HepG2 (cell line): Measurements from ENCODE around the gene PARP2. TPM values are rescaled to one million over a fixed set of nuclear protein-coding genes. Genes with fewer than 3 reads are reported as not detected.
"Not testable (repeated sequence)": the region's sequence is repeated elsewhere in the genome, so short reads cannot be mapped to it uniquely, and the experiment has no call there.

ENCODE experiments used
- ATAC-seq: fragments of 200-7000 bp; cut with Tn5 transposase; 3 replicates; pipeline ENCODE4 v1.9.1; 2020; ENCODE audit warnings: mild to moderate bottlenecking, moderate library complexity
- BruUV-seq: library from RNA; stranded (reverse); fragments of 400-500 nt; replicated peaks from 2 replicates; lab custom pipeline; 2021; lab: Mats Ljungman, UMichigan
- CTCF ChIA-PET: fragments of 300-600 bp; formaldehyde crosslinking; extraction: SDS; loops from one replicate; lab custom pipeline; 2021; ENCODE audit warnings: low total read pairs, inconsistent platforms, low intra/inter-chr PET ratio; lab: Yijun Ruan, JAX
- POLR2A ChIA-PET: fragments of 350-600 bp; sonication (Branson Sonifier 250); formaldehyde crosslinking; loops from one replicate; lab custom pipeline; 2020; ENCODE audit warnings: antibody characterized with exemption, inconsistent platforms; lab: Yijun Ruan, JAX
- DNase-seq: peaks from one replicate; pipeline ENCODE4 v3.0.0-alpha.2; 2015; ENCODE audit warnings: low spot score
- FAIRE-seq: peaks from 3 replicates; lab custom pipeline; 2011; peaks lifted over from hg19 to GRCh38; lab: Jason Lieb, UNC
- H2AFZ ChIP-seq: one replicate; pipeline ENCODE4 v1.6.1; 2011; ENCODE audit warnings: low read length, inconsistent platforms
- H3K27ac ChIP-seq: fragments of 300-600 bp; 3 replicates; pipeline ENCODE4 v1.8.0; 2011; ENCODE audit warnings: mixed run types, mild to moderate bottlenecking, mixed read lengths, low read length, inconsistent platforms; ENCODE audit not compliant: insufficient read depth; ENCODE audit errors: extremely low read length
- H3K27me3 ChIP-seq, 2 experiments: fragments of 200-600 bp in 1 of 2; 2 replicates in 1 of 2; 3 replicates in 1 of 2; pipeline versions ENCODE4 v1.6.0 to v1.8.0; 2011; ENCODE audit warnings: low read length in 2 of 2, mild to moderate bottlenecking in 2 of 2, moderate library complexity in 2 of 2, inconsistent platforms in 1 of 2; ENCODE audit not compliant: insufficient read depth in 2 of 2, control insufficient read depth in 1 of 2
- H3K36me3 ChIP-seq, 2 experiments: fragments of 200-600 bp in 1 of 2; replicated peaks in 1 of 2; 2 replicates in 1 of 2; 3 replicates in 1 of 2; pipeline versions ENCODE4 v1.5.1 to v1.8.0; 2011; ENCODE audit warnings: low read length in 2 of 2, inconsistent platforms in 1 of 2; ENCODE audit not compliant: insufficient read depth in 2 of 2, control insufficient read depth in 1 of 2
- H3K4me1 ChIP-seq: 2 replicates; pipeline ENCODE4 v1.5.1; 2012; ENCODE audit warnings: low read length, inconsistent platforms; ENCODE audit not compliant: insufficient read depth
- H3K4me2 ChIP-seq: 2 replicates; pipeline ENCODE4 v1.6.0; 2011; ENCODE audit warnings: low read depth, low read length, inconsistent platforms
- H3K4me3 ChIP-seq, 3 experiments: fragments of 200-600 bp in 1 of 3; sonication (generic), shearing (Covaris generic) in 1 of 3; replicated peaks in 1 of 3; 2 replicates each; pipeline ENCODE4 v1.5.1; 2011 to 2016; ENCODE audit warnings: low read length in 3 of 3, inconsistent platforms in 2 of 3, low read depth in 2 of 3, mild to moderate bottlenecking in 2 of 3, control low read depth in 1 of 3, mixed read lengths in 1 of 3; ENCODE audit not compliant: insufficient read depth in 1 of 3
- H3K79me2 ChIP-seq: one replicate; pipeline ENCODE4 v1.6.1; 2011; ENCODE audit warnings: low read length, inconsistent platforms; ENCODE audit not compliant: insufficient read depth
- H3K9ac ChIP-seq: 2 replicates; pipeline ENCODE4 v1.6.0; 2011; ENCODE audit warnings: mild to moderate bottlenecking, low read depth, low read length, inconsistent platforms; ENCODE audit not compliant: insufficient read depth
- H3K9me3 ChIP-seq: 2 replicates; pipeline ENCODE4 v1.5.1; 2012; ENCODE audit warnings: mild to moderate bottlenecking, low read length
- H4K20me1 ChIP-seq: 2 replicates; pipeline ENCODE4 v1.6.0; 2011; ENCODE audit warnings: inconsistent platforms, mild to moderate bottlenecking, low read length, moderate library complexity; ENCODE audit not compliant: insufficient read depth
- ZBTB3 ChIP-seq: sonication (generic); formaldehyde crosslinking; IDR thresholded peaks from 2 replicates; pipeline ENCODE4 v1.4.0; 2020; ENCODE audit warnings: low read depth, mild to moderate bottlenecking, moderate library complexity, missing genetic modification reagents, borderline replicate concordance
- ZNF225 ChIP-seq: sonication (generic); formaldehyde crosslinking; IDR thresholded peaks from 2 replicates; pipeline ENCODE4 v1.4.0; 2020; ENCODE audit warnings: mild to moderate bottlenecking, missing genetic modification reagents
- WGBS: methylation state at CpG from one replicate; pipeline ENCODE4 v1.1.6; 2017; ENCODE audit warnings: low lambda C conversion rate; 5-methylcytosine and 5-hydroxymethylcytosine counted together
- in situ Hi-C: cut with HindIII; loops from 2 replicates; pipeline ENCODE4 v1.10.0; 2017; ENCODE audit warnings: low pct_unique_long_range_greater_than_20kb; ENCODE audit not compliant: extremely low pct_ligation_motif_present
- intact Hi-C: fragments of 100-400 bp; cut with micrococcal nuclease; formaldehyde crosslinking; loops from one replicate; pipeline ENCODE4 v1.10.0; 2022; ENCODE audit not compliant: unreplicated experiment
- polyA plus RNA-seq, 8 experiments: library from polyadenylated mRNA; depleted of rRNA in 3 of 8; stranded (reverse) in 7 of 8; unstranded in 1 of 8; fragments of >200 nt; fragmentation: Illumina TruSeq in 4 of 8; extraction: Trizol in 4 of 8; gene quantifications; 2 replicates each; pipeline versions ENCODE4 v1.2.1 to v1.2.3, GENCODE V29; 2011 to 2016; ENCODE audit warnings: low read depth in 4 of 8, missing spikeins in 1 of 8, mixed read lengths in 1 of 8; ENCODE audit not compliant: insufficient read depth in 1 of 8
- total RNA-seq, 5 experiments: library from RNA; depleted of rRNA; stranded (reverse); fragments of >200 nt; fragmentation: Illumina TruSeq; extraction: Trizol; gene quantifications; 2 replicates each; pipeline ENCODE4 v1.2.3, GENCODE V29; 2016; ENCODE audit warnings: low read depth in 1 of 5
- TF ChIP-seq, protein P1 (sequence below): sonication (generic); formaldehyde crosslinking; IDR thresholded peaks from 2 replicates; pipeline ENCODE4 v1.9.0; 2021; ENCODE audit warnings: mild to moderate bottlenecking, missing genetic modification reagents

The PARP2 gene
- total and polyA plus RNA-seq, 2 of the 13 experiments (the other 11 are each of a cell fraction or from before 2014, with no cell fraction given) = 37.3 to 38.4 TPM

DNA sequence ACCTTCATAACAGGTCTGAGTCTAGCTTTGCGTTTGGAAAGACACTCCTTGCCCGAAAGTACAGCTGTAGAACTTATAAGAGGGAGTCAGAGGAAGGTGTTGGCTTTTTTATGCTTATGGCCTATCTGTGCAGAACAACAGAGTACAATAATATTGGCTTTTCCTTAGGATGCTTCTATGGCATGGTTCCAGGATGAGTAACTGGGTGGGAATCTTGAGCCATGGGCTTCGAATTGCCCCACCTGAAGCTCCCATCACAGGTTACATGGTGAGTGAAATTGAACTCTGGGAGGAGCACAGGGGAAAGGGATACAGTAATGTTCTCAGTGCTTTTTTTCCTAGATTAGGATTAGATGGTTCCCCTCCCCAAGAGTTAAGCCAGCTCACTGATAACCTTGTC lies 13.0 kb downstream of the PARP2 start (continued):
- TF ChIP-seq, protein P1, sequence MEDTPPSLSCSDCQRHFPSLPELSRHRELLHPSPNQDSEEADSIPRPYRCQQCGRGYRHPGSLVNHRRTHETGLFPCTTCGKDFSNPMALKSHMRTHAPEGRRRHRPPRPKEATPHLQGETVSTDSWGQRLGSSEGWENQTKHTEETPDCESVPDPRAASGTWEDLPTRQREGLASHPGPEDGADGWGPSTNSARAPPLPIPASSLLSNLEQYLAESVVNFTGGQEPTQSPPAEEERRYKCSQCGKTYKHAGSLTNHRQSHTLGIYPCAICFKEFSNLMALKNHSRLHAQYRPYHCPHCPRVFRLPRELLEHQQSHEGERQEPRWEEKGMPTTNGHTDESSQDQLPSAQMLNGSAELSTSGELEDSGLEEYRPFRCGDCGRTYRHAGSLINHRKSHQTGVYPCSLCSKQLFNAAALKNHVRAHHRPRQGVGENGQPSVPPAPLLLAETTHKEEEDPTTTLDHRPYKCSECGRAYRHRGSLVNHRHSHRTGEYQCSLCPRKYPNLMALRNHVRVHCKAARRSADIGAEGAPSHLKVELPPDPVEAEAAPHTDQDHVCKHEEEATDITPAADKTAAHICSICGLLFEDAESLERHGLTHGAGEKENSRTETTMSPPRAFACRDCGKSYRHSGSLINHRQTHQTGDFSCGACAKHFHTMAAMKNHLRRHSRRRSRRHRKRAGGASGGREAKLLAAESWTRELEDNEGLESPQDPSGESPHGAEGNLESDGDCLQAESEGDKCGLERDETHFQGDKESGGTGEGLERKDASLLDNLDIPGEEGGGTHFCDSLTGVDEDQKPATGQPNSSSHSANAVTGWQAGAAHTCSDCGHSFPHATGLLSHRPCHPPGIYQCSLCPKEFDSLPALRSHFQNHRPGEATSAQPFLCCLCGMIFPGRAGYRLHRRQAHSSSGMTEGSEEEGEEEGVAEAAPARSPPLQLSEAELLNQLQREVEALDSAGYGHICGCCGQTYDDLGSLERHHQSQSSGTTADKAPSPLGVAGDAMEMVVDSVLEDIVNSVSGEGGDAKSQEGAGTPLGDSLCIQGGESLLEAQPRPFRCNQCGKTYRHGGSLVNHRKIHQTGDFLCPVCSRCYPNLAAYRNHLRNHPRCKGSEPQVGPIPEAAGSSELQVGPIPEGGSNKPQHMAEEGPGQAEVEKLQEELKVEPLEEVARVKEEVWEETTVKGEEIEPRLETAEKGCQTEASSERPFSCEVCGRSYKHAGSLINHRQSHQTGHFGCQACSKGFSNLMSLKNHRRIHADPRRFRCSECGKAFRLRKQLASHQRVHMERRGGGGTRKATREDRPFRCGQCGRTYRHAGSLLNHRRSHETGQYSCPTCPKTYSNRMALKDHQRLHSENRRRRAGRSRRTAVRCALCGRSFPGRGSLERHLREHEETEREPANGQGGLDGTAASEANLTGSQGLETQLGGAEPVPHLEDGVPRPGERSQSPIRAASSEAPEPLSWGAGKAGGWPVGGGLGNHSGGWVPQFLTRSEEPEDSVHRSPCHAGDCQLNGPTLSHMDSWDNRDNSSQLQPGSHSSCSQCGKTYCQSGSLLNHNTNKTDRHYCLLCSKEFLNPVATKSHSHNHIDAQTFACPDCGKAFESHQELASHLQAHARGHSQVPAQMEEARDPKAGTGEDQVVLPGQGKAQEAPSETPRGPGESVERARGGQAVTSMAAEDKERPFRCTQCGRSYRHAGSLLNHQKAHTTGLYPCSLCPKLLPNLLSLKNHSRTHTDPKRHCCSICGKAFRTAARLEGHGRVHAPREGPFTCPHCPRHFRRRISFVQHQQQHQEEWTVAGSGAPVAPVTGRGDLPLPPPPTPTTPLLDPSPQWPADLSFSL = no peak
- TF ChIP-seq ZBTB3 = no peak
- TF ChIP-seq ZNF225 (CRISPR knock-in tag) = no peak

DNA sequence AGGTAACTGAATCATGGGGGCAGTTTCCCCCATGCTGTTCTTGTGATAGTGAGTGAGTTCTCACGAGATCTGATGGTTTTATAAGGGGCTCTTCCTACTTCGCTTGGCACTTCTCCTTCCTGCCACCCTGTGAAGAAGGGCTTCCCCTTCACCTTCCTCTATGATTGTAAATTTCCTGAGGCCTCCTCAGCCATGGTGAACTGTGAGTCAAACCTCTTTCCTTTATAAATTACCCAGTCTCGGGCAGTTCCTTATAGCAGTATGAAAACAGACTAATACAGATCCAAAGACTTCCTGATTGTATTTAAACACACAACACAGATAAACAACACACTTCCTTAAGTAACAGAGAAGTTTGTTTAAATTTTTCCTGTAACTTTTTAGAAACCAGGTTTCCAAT lies 15.0 kb downstream of the PARP2 start:
- H3K27me3 ChIP-seq, DNase-seq, POLR2A ChIA-PET, H3K4me3 ChIP-seq, H2AFZ ChIP-seq, ATAC-seq, H3K4me1 ChIP-seq, H3K9ac ChIP-seq, FAIRE-seq, H3K9me3 ChIP-seq, intact Hi-C loops, H3K27ac ChIP-seq, H4K20me1 ChIP-seq, H3K4me2 ChIP-seq, CTCF ChIA-PET, BruUV-seq, H3K79me2 ChIP-seq, in situ Hi-C loops: not testable (repeated sequence)
- 95% methylated on average over 3 of the region's 3 CpGs for WGBS
- peaks cover 10 to 51% of the 10 kb centered on the region in 2 experiments for H3K36me3 ChIP-seq
